Immature natural killer cell (primary cell): ENCODE results near the gene PRAMEF5. TPM values are rescaled to one million over a fixed set of nuclear protein-coding genes. Genes with fewer than 3 reads are reported as not detected.

Experiments
- polyA plus RNA-seq, 3 donors: library from polyadenylated mRNA; unstranded; fragments of 300-500 nt; fragmentation: Illumina TruSeq; gene quantifications; one replicate each; pipeline ENCODE4 v1.2.3, GENCODE V29; 2021

PRAMEF5 gene
- polyA plus RNA-seq, 3 donors from 2014 or later = not detected

Other genes starting within 250 kb of the PRAMEF5 start
- gene PRAMEF27, start 197.6 kb upstream of the PRAMEF5 start, polyA plus RNA-seq = not detected
- gene HNRNPCL3, start 193.4 kb upstream of the PRAMEF5 start, polyA plus RNA-seq = not detected
- not detected for gene PRAMEF25, start 183.4 kb upstream of the PRAMEF5 start, polyA plus RNA-seq
- gene HNRNPCL2, start 137.3 kb upstream of the PRAMEF5 start, polyA plus RNA-seq = not detected
- not detected for gene PRAMEF26, start 98.2 kb upstream of the PRAMEF5 start, polyA plus RNA-seq
- gene HNRNPCL4, start 88.6 kb upstream of the PRAMEF5 start, polyA plus RNA-seq = not detected
- gene PRAMEF9, start 82.3 kb upstream of the PRAMEF5 start, polyA plus RNA-seq = not detected
- not detected for gene PRAMEF13, start 52.8 kb upstream of the PRAMEF5 start, polyA plus RNA-seq
- not detected for gene PRAMEF18, start 28.0 kb upstream of the PRAMEF5 start, polyA plus RNA-seq
- not detected for gene PRAMEF8, start 30.9 kb downstream of the PRAMEF5 start, polyA plus RNA-seq
- not detected for gene PRAMEF33, start 49.3 kb downstream of the PRAMEF5 start, polyA plus RNA-seq
- gene PRAMEF15, start 61.4 kb downstream of the PRAMEF5 start, polyA plus RNA-seq = not detected
- gene PRAMEF14, start 92.9 kb downstream of the PRAMEF5 start, polyA plus RNA-seq = not detected
- gene PRAMEF19, start 117.7 kb downstream of the PRAMEF5 start, polyA plus RNA-seq = not detected
- not detected for gene PRAMEF17, start 135.4 kb downstream of the PRAMEF5 start, polyA plus RNA-seq
- gene PRAMEF20, start 156.3 kb downstream of the PRAMEF5 start, polyA plus RNA-seq = not detected